Tibial artery (tissue), 4 donors: Measurements from ENCODE around the gene MYOZ3.

ENCODE experiments used
- DNase-seq, 2 donors: peaks; one replicate each; pipeline ENCODE4 v3.0.0-alpha.2; 2019
- H3K27ac ChIP-seq, 2 donors: fragments of 200-600 bp; sonication (generic) in 1 of 2; 1 replicate in 1 of 2; 2 replicates in 1 of 2; pipeline ENCODE4 v1.5.1; 2018 to 2019; ENCODE audit warnings: mild to moderate bottlenecking in 1 of 2
- H3K27me3 ChIP-seq, 2 donors: fragments of 200-600 bp; sonication (generic) in 1 of 2; one replicate each; pipeline versions ENCODE4 v1.5.1 to v1.6.0; 2016 to 2019
- H3K36me3 ChIP-seq, 3 donors: fragments of 200-600 bp; sonication (generic) in 2 of 3; one replicate each; pipeline ENCODE4 v1.5.1; 2016 to 2019; ENCODE audit warnings: mild to moderate bottlenecking in 2 of 3
- H3K4me1 ChIP-seq, 4 donors: fragments of 200-600 bp; sonication (generic) in 2 of 4; 1 replicate in 3 of 4; 2 replicates in 1 of 4; pipeline ENCODE4 v1.5.1; 2016 to 2019
- H3K4me3 ChIP-seq, 2 donors: fragments of 200-600 bp; sonication (generic) in 1 of 2; 1 replicate in 1 of 2; 2 replicates in 1 of 2; pipeline ENCODE4 v1.5.1; 2018 to 2019; ENCODE audit warnings: mild to moderate bottlenecking in 2 of 2
- H3K9me3 ChIP-seq, 3 donors: fragments of 200-600 bp; sonication (generic) in 1 of 3; one replicate each; pipeline ENCODE4 v1.5.1; 2016 to 2019
- CTCF ChIP-seq, 2 experiments: fragments of 200-600 bp in 1 of 2; fragments of 450-650 bp in 1 of 2; IDR thresholded peaks; one replicate each; pipeline ENCODE4 v1.5.1; 2017 to 2019; ENCODE audit warnings: antibody characterized with exemption in 2 of 2, mild to moderate bottlenecking in 1 of 2, moderate library complexity in 1 of 2
- intact Hi-C: fragments of 100-400 bp; cut with DNase I; formaldehyde crosslinking; loops from one replicate; pipeline ENCODE4 v1.15.0; 2023; ENCODE audit warnings: low total_unique reads

The MYOZ3 gene

GRCh38 chr5:150660108-150660831, 781 bp upstream of the MYOZ3 start:
- Histone ChIP-seq H3K4me3 (no peak overlapping the region), H3K36me3 (no peaks in the 10 kb centered on the region), H3K27me3 (no peaks in the 10 kb centered on the region), H3K9me3 (no peaks in the 10 kb centered on the region), H3K4me1 (peaks cover 0 to 45% (median 27%) of the 10 kb centered on the region in 4 donors), H3K27ac (peak overlapping the region; percentile 59 to 61)
- DNase-seq = peak in 1 of 2 donors; percentile 56
- intact Hi-C loops = no loop called here
- TF ChIP-seq CTCF (IDR thresholded peaks at IDR 0.05) = no peak

GRCh38 chr5:150661821-150662596, 958 bp downstream of the MYOZ3 start:
- Histone ChIP-seq H3K27me3 (no peaks in the 10 kb centered on the region), H3K4me3 (no peak overlapping the region), H3K4me1 (peaks cover 0 to 32% (median 15%) of the 10 kb centered on the region in 4 donors), H3K27ac (no peak overlapping the region), H3K9me3 (no peaks in the 10 kb centered on the region), H3K36me3 (no peaks in the 10 kb centered on the region)
- intact Hi-C loops = no loop called here
- TF ChIP-seq CTCF (IDR thresholded peaks at IDR 0.05) = no peak
- DNase-seq = no peak

- no peaks in the 10 kb centered on the region for H3K9me3 ChIP-seq
- H3K4me3 ChIP-seq = no peak overlapping the region
- no peaks in the 10 kb centered on the region for H3K27me3 ChIP-seq
- H3K36me3 ChIP-seq = no peaks in the 10 kb centered on the region
- peaks cover 0 to 23% (median 6%) of the 10 kb centered on the region in 4 donors for H3K4me1 ChIP-seq
- TF ChIP-seq CTCF (IDR thresholded peaks at IDR 0.05) = no peak
- peak in 1 of 2 donors; percentile 34 for DNase-seq
- intact Hi-C loops = no loop called here
- H3K27ac ChIP-seq = no peak overlapping the region
Observed at GRCh38 chr5:150662731-150663516, 1.9 kb downstream of the MYOZ3 start.

- no peaks in the 10 kb centered on the region for H3K27me3 ChIP-seq
- DNase-seq = no peak
- intact Hi-C loops = no loop called here
- no peaks in the 10 kb centered on the region for H3K9me3 ChIP-seq
- no peak overlapping the region for H3K27ac ChIP-seq
- peaks cover 0 to 17% (median 5%) of the 10 kb centered on the region in 4 donors for H3K4me1 ChIP-seq
- no peak for TF ChIP-seq CTCF (IDR thresholded peaks at IDR 0.05)
- H3K36me3 ChIP-seq = no peaks in the 10 kb centered on the region
- no peak overlapping the region for H3K4me3 ChIP-seq
Observed at GRCh38 chr5:150663936-150664335, 2.9 kb downstream of the MYOZ3 start.

- DNase-seq = no peak
Observed at GRCh38 chr5:150665044-150665443, 4.0 kb downstream of the MYOZ3 start.

More at GRCh38 chr5:150665044-150665443, 4.0 kb downstream of the MYOZ3 start:
- H3K9me3 ChIP-seq = no peaks in the 10 kb centered on the region
- peaks cover 0 to 14% (median 5%) of the 10 kb centered on the region in 4 donors for H3K4me1 ChIP-seq
- H3K4me3 ChIP-seq = no peak overlapping the region
- TF ChIP-seq CTCF (IDR thresholded peaks at IDR 0.05) = no peak
- no peaks in the 10 kb centered on the region for H3K27me3 ChIP-seq
- H3K27ac ChIP-seq = no peak overlapping the region
- intact Hi-C loops = no loop called here
- H3K36me3 ChIP-seq = no peaks in the 10 kb centered on the region
